ENCODE data around the gene APOL4. TPM values are rescaled to one million over a fixed set of nuclear protein-coding genes. Genes with fewer than 3 reads are reported as not detected.
"Not testable (repeated sequence)": the region's sequence is repeated elsewhere in the genome, so short reads cannot be mapped to it uniquely, and the experiment has no call there.

The APOL4 gene
- total RNA-seq, 2 experiments from 2014 or later: not detected

DNA sequence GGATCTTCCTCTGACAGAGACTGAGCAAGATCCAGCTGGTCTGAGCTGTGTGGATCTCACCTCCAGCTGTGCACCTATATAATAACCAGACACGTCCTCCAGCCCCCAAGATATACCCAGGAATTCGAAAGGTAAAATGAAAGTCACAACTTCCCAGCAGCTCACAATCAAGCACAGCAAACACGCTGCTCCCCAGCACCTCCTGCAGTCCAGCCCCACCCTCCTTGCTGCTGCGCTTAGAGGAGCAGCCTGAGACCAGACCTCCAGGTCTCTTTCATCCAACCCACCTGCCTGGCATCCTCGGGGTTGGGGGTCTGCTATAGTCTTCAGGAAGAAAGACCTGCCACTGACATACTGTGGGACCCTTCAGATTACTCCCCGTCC lies 3.0 kb upstream of the APOL4 start:
- Histone ChIP-seq H3K9me3 (ENCODE audit: low read length) (peaks cover 12% of the 10 kb centered on the region; the same call in 1 of the 2 replicates), H4K20me1 (ENCODE audit: insufficient read depth, low read length) (no peaks in the 10 kb centered on the region), H3K4me2 (ENCODE audit: low read length) (no peak overlapping the region), H3K79me2 (ENCODE audit: insufficient read depth, low read depth, low read length) (no peaks in the 10 kb centered on the region), H3K27ac (ENCODE audit: low read depth, low read length, poor library complexity, severe bottlenecking) (no peak overlapping the region), H3K4me1 (ENCODE audit: insufficient read depth, low read length, poor library complexity, severe bottlenecking) (peaks cover 3% of the 10 kb centered on the region), H3K4me3 (ENCODE audit: low read depth, low read length, poor library complexity, severe bottlenecking) (no peak overlapping the region), H3K36me3 (ENCODE audit: insufficient read depth, low read length) (no peaks in the 10 kb centered on the region), H3K9me2 (ENCODE audit: insufficient read depth, low read length) (no peaks in the 10 kb centered on the region), H2AFZ (ENCODE audit: low read length) (no peak overlapping the region)
- BruUV-seq (replicated peaks): no TSS peak
- intact Hi-C loops (cut with micrococcal nuclease; ENCODE audit: unreplicated experiment): no loop called here
- POLR2A ChIA-PET: interaction anchor here (0.9 to 1.0 kb wide), 2 partner anchors 27 to 34 kb away, joined by 3 to 4 read pairs; partner anchors contain the start of gene APOL2
- no peak for TF ChIP-seq EZH2phosphoT487 (IDR thresholded peaks at IDR 0.05; ENCODE audit: borderline replicate concordance, low read depth, low read length)
- TF ChIP-seq, protein P1, sequence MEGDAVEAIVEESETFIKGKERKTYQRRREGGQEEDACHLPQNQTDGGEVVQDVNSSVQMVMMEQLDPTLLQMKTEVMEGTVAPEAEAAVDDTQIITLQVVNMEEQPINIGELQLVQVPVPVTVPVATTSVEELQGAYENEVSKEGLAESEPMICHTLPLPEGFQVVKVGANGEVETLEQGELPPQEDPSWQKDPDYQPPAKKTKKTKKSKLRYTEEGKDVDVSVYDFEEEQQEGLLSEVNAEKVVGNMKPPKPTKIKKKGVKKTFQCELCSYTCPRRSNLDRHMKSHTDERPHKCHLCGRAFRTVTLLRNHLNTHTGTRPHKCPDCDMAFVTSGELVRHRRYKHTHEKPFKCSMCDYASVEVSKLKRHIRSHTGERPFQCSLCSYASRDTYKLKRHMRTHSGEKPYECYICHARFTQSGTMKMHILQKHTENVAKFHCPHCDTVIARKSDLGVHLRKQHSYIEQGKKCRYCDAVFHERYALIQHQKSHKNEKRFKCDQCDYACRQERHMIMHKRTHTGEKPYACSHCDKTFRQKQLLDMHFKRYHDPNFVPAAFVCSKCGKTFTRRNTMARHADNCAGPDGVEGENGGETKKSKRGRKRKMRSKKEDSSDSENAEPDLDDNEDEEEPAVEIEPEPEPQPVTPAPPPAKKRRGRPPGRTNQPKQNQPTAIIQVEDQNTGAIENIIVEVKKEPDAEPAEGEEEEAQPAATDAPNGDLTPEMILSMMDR (conservative IDR thresholded peaks at IDR 0.05; ENCODE audit: low read length): no peak
- no peak for DNase-seq (ENCODE audit: low spot score)
- CTCF ChIA-PET (ENCODE audit: unreplicated experiment): no interaction called here

DNA sequence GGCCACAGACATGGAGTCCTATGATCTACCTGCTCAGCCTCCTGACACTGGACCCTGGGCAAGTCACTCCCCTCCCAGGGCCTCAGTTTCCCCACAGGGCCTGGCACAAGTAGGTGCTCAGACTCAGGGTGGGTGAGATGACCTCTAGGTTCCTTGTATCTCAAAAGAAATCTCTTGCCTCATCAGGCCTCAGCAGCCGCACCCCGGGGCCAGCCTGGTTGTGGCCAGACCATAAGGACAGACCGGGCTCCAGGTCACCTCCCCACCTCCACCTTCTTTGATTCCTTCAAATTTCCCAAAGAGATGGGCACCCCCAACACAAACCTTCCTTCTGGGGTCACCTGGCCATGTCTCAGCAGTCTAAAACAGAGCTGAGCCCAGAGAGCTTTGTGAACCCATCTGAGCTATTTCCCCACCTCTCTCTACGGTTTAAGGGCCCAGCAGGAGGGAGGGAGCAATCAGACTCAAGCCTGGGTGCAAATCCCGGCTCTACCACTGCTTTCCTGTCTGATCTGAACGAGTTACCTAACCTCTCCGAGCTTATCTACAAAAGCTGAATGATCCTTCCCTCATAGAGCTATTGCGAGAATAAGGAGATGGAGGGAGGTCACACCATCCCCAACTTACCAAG lies 2.5 kb upstream of the APOL4 start:
- DNase-seq (ENCODE audit: low spot score): no peak
- TF ChIP-seq EZH2phosphoT487 (IDR thresholded peaks at IDR 0.05; ENCODE audit: borderline replicate concordance, low read depth, low read length): no peak
- TF ChIP-seq, protein P1 (conservative IDR thresholded peaks at IDR 0.05; ENCODE audit: low read length): no peak
- H3K27ac ChIP-seq (ENCODE audit: low read depth, low read length, poor library complexity, severe bottlenecking): no peak overlapping the region
- H3K4me1 ChIP-seq (ENCODE audit: insufficient read depth, low read length, poor library complexity, severe bottlenecking): peaks cover 3% of the 10 kb centered on the region
- no peak overlapping the region for H3K4me2 ChIP-seq (ENCODE audit: low read length)
- peaks cover 8% of the 10 kb centered on the region; the same call in 1 of the 2 replicates for H3K9me3 ChIP-seq (ENCODE audit: low read length)
- ChIA-PET POLR2A (interaction anchor here (0.9 to 1.0 kb wide), 2 partner anchors 26 to 35 kb away, joined by 3 to 4 read pairs; partner anchors contain the start of gene APOL2), CTCF (ENCODE audit: unreplicated experiment) (no interaction called here)
- intact Hi-C loops (cut with micrococcal nuclease; ENCODE audit: unreplicated experiment): no loop called here
- H2AFZ ChIP-seq (ENCODE audit: low read length): no peak overlapping the region
- no peaks in the 10 kb centered on the region for H3K36me3 ChIP-seq (ENCODE audit: insufficient read depth, low read length)
- H3K4me3 ChIP-seq (ENCODE audit: low read depth, low read length, poor library complexity, severe bottlenecking): no peak overlapping the region
- H3K79me2 ChIP-seq (ENCODE audit: insufficient read depth, low read depth, low read length): no peaks in the 10 kb centered on the region
- no TSS peak for BruUV-seq (replicated peaks)
- no peaks in the 10 kb centered on the region for H3K9me2 ChIP-seq (ENCODE audit: insufficient read depth, low read length)
- no peaks in the 10 kb centered on the region for H4K20me1 ChIP-seq (ENCODE audit: insufficient read depth, low read length)

DNA sequence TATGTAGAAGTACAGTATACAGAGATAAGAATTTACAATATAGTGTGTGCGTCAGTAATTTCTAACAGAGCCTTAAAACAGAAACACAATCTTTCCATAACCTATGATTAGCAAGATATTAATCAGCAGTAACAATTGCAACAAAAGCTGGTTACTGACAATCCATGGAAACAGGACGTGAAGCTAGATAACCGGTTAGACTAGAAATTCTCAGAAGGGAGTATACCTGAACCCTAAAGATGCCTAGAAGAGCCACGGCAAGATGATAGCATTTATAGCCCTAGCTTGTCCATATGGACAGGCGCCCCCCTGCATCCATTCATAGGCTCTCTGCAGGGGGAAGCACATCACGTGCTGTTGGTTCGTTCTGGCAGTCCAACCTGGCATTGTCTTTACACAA lies 1.8 kb upstream of the APOL4 start:
- H3K4me1 ChIP-seq (ENCODE audit: insufficient read depth, low read length, poor library complexity, severe bottlenecking); H3K36me3 ChIP-seq (ENCODE audit: insufficient read depth, low read length); DNase-seq (ENCODE audit: low spot score); H3K79me2 ChIP-seq (ENCODE audit: insufficient read depth, low read depth, low read length); intact Hi-C loops (cut with micrococcal nuclease; ENCODE audit: unreplicated experiment); BruUV-seq (replicated peaks); CTCF ChIA-PET (ENCODE audit: unreplicated experiment); H3K4me3 ChIP-seq (ENCODE audit: low read depth, low read length, poor library complexity, severe bottlenecking); H3K9me3 ChIP-seq (ENCODE audit: low read length); H4K20me1 ChIP-seq (ENCODE audit: insufficient read depth, low read length); H3K9me2 ChIP-seq (ENCODE audit: insufficient read depth, low read length); H2AFZ ChIP-seq (ENCODE audit: low read length); H3K27ac ChIP-seq (ENCODE audit: low read depth, low read length, poor library complexity, severe bottlenecking); H3K4me2 ChIP-seq (ENCODE audit: low read length): not testable (repeated sequence)
- POLR2A ChIA-PET: interaction anchor here (0.6 kb wide), 1 partner anchor 38 kb away, joined by 5 read pairs; no protein-coding TSS in a partner anchor

DNA sequence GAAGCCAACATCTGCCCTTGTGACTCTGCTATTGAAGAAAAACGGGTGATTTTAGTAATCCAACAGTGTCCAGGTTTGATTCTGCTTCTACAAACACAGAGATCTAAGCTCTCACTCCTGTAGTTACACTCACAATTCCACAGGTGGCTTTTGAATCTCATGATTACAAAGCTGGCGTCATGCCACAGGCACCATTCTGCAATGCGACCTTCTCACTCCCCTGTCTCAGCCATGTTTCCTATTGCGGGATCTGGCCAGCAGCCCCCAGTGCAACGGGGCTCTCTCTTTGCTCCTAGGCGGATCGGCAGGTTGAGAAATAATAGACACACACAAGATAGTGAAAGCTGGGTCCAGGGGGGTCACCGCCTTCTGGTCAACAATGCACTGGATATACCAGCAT lies 1.3 kb upstream of the APOL4 start:
- H3K79me2 ChIP-seq (ENCODE audit: insufficient read depth, low read depth, low read length); H2AFZ ChIP-seq (ENCODE audit: low read length); H3K4me2 ChIP-seq (ENCODE audit: low read length); BruUV-seq (replicated peaks); H3K4me1 ChIP-seq (ENCODE audit: insufficient read depth, low read length, poor library complexity, severe bottlenecking); H4K20me1 ChIP-seq (ENCODE audit: insufficient read depth, low read length); H3K9me3 ChIP-seq (ENCODE audit: low read length); H3K36me3 ChIP-seq (ENCODE audit: insufficient read depth, low read length); intact Hi-C loops (cut with micrococcal nuclease; ENCODE audit: unreplicated experiment); H3K9me2 ChIP-seq (ENCODE audit: insufficient read depth, low read length); CTCF ChIA-PET (ENCODE audit: unreplicated experiment); DNase-seq (ENCODE audit: low spot score); H3K4me3 ChIP-seq (ENCODE audit: low read depth, low read length, poor library complexity, severe bottlenecking); H3K27ac ChIP-seq (ENCODE audit: low read depth, low read length, poor library complexity, severe bottlenecking): not testable (repeated sequence)
- POLR2A ChIA-PET: interaction anchor here (0.6 to 0.7 kb wide), 2 partner anchors 15 to 39 kb away, joined by 3 to 5 read pairs; no protein-coding TSS in a partner anchor

DNA sequence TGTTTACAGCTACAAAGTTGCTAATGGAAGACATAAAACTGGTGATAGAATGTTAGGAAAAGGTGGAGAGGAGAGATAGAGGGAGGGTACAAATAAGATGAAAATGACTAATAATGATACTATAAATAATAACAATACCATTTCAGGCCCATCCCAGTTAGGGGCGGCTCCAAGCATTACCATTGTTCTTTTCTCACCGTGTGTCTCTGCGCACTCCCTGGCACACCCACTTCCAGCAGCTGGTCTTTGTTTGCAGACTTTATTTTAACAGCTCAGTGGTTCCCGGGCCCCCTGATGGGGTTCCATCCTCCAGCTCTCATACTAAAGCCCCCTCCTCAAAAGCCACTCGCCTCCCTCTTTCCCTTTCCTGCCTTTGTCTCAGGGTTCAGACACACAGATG lies 584 bp downstream of the APOL4 start:
- H2AFZ ChIP-seq (ENCODE audit: low read length); BruUV-seq (replicated peaks); H3K27ac ChIP-seq (ENCODE audit: low read depth, low read length, poor library complexity, severe bottlenecking); H3K79me2 ChIP-seq (ENCODE audit: insufficient read depth, low read depth, low read length); H3K9me3 ChIP-seq (ENCODE audit: low read length); H3K4me2 ChIP-seq (ENCODE audit: low read length); POLR2A ChIA-PET; H3K9me2 ChIP-seq (ENCODE audit: insufficient read depth, low read length); H3K36me3 ChIP-seq (ENCODE audit: insufficient read depth, low read length); intact Hi-C loops (cut with micrococcal nuclease; ENCODE audit: unreplicated experiment); H4K20me1 ChIP-seq (ENCODE audit: insufficient read depth, low read length); DNase-seq (ENCODE audit: low spot score); H3K4me3 ChIP-seq (ENCODE audit: low read depth, low read length, poor library complexity, severe bottlenecking): not testable (repeated sequence)
- CTCF ChIA-PET (ENCODE audit: unreplicated experiment): interaction anchor here (0.5 kb wide), 1 partner anchor 11 kb away, joined by 3 read pairs; no protein-coding TSS in a partner anchor
- H3K4me1 ChIP-seq (ENCODE audit: insufficient read depth, low read length, poor library complexity, severe bottlenecking): peaks cover 14% of the 10 kb centered on the region

Data from OCI-LY7 (cell line).